AG09319 (cell line): ENCODE measurements around the gene RPL31.

ENCODE experiments used
- DNase-seq: peaks from one replicate; pipeline ENCODE4 v3.0.0-alpha.2; 2010; ENCODE audit warnings: low read depth; ENCODE audit errors: extremely low read depth
- CTCF ChIP-seq: IDR thresholded peaks from 2 replicates; pipeline ENCODE4 v1.5.1; 2011; ENCODE audit warnings: low read depth, mild to moderate bottlenecking, inconsistent platforms, low read length, moderate library complexity

Gene RPL31

GRCh38 chr2:100983201-100983600 lies 18.9 kb upstream of the RPL31 start:
- DNase-seq = no peak
- TF ChIP-seq CTCF = no peak

DNA sequence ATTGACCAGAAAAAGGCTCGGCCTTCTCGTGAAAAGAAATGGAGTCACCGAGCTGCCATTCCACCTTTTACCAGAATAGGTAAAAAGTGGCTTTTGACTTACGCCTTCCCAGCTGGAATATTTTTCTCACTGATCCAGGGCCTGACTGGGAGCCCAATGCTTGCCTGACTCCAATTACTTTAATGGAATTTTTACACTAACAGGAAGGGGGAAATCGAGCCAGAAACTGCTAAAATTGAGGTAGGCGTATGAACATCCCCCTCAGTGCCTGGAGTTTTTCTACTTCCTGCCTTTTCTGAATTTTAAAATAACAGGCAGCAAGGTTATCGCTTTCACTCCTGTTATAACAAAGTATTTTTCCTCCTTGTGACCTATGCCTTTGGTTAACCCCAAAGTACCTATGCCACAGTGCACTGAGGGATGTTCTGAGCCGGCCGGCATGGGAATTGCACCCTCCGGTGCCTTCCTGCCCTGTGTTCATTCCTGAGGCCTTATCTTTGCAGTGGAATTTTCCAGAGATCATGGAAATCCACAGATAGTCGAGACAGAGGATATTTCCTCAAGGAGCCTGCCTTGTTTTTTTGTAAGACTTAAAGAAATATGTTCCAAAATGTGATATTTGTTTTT lies 18.3 kb upstream of the RPL31 start:
- DNase-seq = no peak
- no peak; the same call in 1 of the 2 replicates for TF ChIP-seq CTCF

GRCh38 chr2:100984892-100985307 lies 17.2 kb upstream of the RPL31 start:
- peak; percentile 88 for TF ChIP-seq CTCF

GRCh38 chr2:100986157-100986556 lies 15.9 kb upstream of the RPL31 start:
- TF ChIP-seq CTCF = no peak
- DNase-seq = no peak

More at GRCh38 chr2:100984892-100985307, 17.2 kb upstream of the RPL31 start:
- DNase-seq = peak; percentile 42

- no peak for DNase-seq
- TF ChIP-seq CTCF = no peak
These were observed 14.6 kb upstream of the RPL31 start for GRCh38 chr2:100987536-100987935.

GRCh38 chr2:100987974-100988373 lies 14.1 kb upstream of the RPL31 start:
- no peak for DNase-seq
- TF ChIP-seq CTCF = no peak

DNA sequence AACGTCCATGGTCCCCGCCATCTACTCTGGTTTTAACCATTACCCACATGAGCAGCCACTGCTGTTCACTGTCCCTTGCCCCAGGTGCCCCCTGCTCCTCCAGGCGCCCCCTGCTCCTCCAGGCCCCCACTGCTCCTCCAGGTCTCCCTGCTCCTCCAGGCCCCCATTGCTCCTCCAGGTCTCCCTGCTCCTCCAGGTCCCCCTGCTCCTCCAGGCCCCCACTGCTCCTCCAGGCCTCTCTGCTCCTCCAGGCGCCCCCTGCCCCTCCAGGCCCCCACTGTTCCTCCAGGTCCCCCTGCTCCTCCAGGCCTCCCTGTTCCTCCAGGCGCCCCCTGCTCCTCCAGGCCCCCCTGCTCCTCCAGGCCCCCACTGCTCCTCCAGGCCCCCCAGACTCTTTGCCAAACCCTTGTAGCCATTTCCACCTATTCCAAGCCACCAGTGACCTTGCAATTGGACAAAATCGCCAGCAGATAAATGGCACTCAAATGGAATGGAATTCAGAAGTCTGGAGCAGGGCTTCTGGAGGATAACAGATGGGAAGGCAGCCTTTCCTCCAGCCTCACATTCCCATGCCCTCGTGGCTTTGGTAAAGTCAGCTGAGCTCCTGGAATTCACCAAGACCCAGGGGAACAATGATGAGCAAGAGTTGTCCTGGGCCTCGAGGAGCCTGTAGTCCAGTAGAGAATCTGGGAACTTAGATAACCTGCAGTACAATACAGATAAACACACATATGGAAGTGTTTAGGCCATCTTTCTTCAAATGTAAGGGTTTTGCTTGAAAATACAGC lies 13.3 kb upstream of the RPL31 start:
- no peak for DNase-seq
- TF ChIP-seq CTCF = no peak
